CD14-positive monocyte (primary cell): ENCODE results near the gene PLD1. TPM values are rescaled to one million over a fixed set of nuclear protein-coding genes. Genes with fewer than 3 reads are reported as not detected.

ENCODE experiments used
- DNase-seq, 3 donors: peaks; one replicate each; pipeline ENCODE4 v3.0.0-alpha.2; 2011 to 2022
- H2AFZ ChIP-seq: 2 replicates; pipeline ENCODE4 v1.6.0; 2012; ENCODE audit warnings: mild to moderate bottlenecking, low read depth, low read length, inconsistent platforms; ENCODE audit not compliant: insufficient read depth, poor library complexity, severe bottlenecking
- H3K27ac ChIP-seq, 2 donors: 1 replicate in 1 of 2; 2 replicates in 1 of 2; pipeline ENCODE4 v1.5.1; 2012 to 2013; ENCODE audit warnings: low read length in 2 of 2, control low read depth in 1 of 2, inconsistent platforms in 1 of 2, low read depth in 1 of 2, mild to moderate bottlenecking in 1 of 2
- H3K27me3 ChIP-seq, 2 donors: one replicate each; pipeline versions ENCODE4 v1.6.0 to v1.6.1; 2011 to 2013; ENCODE audit warnings: low read length in 2 of 2; ENCODE audit not compliant: control insufficient read depth in 2 of 2, insufficient read depth in 2 of 2
- H3K36me3 ChIP-seq, 2 donors: replicated peaks in 1 of 2; 1 replicate in 1 of 2; 2 replicates in 1 of 2; pipeline versions ENCODE4 v1.5.1 to v1.6.1; 2012 to 2013; ENCODE audit warnings: low read length in 2 of 2, control low read depth in 1 of 2, inconsistent platforms in 1 of 2, mild to moderate bottlenecking in 1 of 2; ENCODE audit not compliant: insufficient read depth in 2 of 2, control insufficient read depth in 1 of 2
- H3K4me1 ChIP-seq, 2 donors: 1 replicate in 1 of 2; 2 replicates in 1 of 2; pipeline versions ENCODE4 v1.5.1 to v1.6.1; 2012 to 2013; ENCODE audit warnings: low read length in 2 of 2, control low read depth in 1 of 2, inconsistent platforms in 1 of 2, mild to moderate bottlenecking in 1 of 2, moderate library complexity in 1 of 2; ENCODE audit not compliant: insufficient read depth in 2 of 2, control insufficient read depth in 1 of 2
- H3K4me2 ChIP-seq: replicated peaks from 2 replicates; pipeline ENCODE3; 2012; ENCODE audit warnings: low read length, moderate library complexity, mild to moderate bottlenecking; ENCODE audit not compliant: poor library complexity, severe bottlenecking; ENCODE audit errors: extremely low read depth
- H3K4me3 ChIP-seq, 3 experiments: fragments of 200-600 bp in 1 of 3; sonication (generic) in 1 of 3; replicated peaks in 1 of 3; 1 replicate in 2 of 3; 2 replicates in 1 of 3; pipeline ENCODE4 v1.5.1; 2011 to 2013; ENCODE audit warnings: low read length in 3 of 3, mild to moderate bottlenecking in 3 of 3, control low read depth in 2 of 3, low read depth in 2 of 3, inconsistent platforms in 1 of 3, moderate library complexity in 1 of 3
- H3K79me2 ChIP-seq: 2 replicates; pipeline ENCODE4 v1.6.0; 2012; ENCODE audit warnings: mild to moderate bottlenecking, control low read depth, inconsistent platforms, low read length, moderate library complexity; ENCODE audit not compliant: insufficient read depth
- H3K9ac ChIP-seq: 2 replicates; pipeline ENCODE4 v1.6.0; 2017; ENCODE audit warnings: low read length, mild to moderate bottlenecking; ENCODE audit not compliant: insufficient read depth, poor library complexity, severe bottlenecking
- H3K9me3 ChIP-seq, 2 donors: replicated peaks in 1 of 2; 1 replicate in 1 of 2; 2 replicates in 1 of 2; pipeline versions ENCODE4 v1.5.1 to v1.6.1; 2012 to 2013; ENCODE audit warnings: low read length in 2 of 2, control low read depth in 1 of 2; ENCODE audit not compliant: control insufficient read depth in 1 of 2, insufficient read depth in 1 of 2
- H4K20me1 ChIP-seq: 2 replicates; pipeline ENCODE4 v1.6.0; 2012; ENCODE audit warnings: mild to moderate bottlenecking, low read length, control low read depth, moderate library complexity; ENCODE audit not compliant: insufficient read depth
- H3K27ac Mint-ChIP-seq, 7 donors: one replicate each; pipeline ENCODE4 v1.8.0; 2020; ENCODE audit warnings: mild to moderate bottlenecking in 7 of 7, mixed read lengths in 7 of 7, moderate library complexity in 6 of 7, inconsistent platforms in 2 of 7
- H3K27me3 Mint-ChIP-seq, 3 donors: one replicate each; pipeline ENCODE4 v1.8.0; 2021 to 2022; ENCODE audit warnings: low read depth in 3 of 3, mild to moderate bottlenecking in 3 of 3, mixed read lengths in 3 of 3, moderate library complexity in 3 of 3, inconsistent platforms in 1 of 3
- H3K36me3 Mint-ChIP-seq, 2 donors: one replicate each; pipeline ENCODE4 v1.8.0; 2020; ENCODE audit warnings: mixed read lengths in 2 of 2, inconsistent platforms in 1 of 2, mild to moderate bottlenecking in 1 of 2
- H3K4me1 Mint-ChIP-seq: one replicate; pipeline ENCODE4 v1.8.0; 2020; ENCODE audit warnings: mild to moderate bottlenecking, mixed read lengths
- H3K4me3 Mint-ChIP-seq, 2 donors: one replicate each; pipeline ENCODE4 v1.8.0; 2020; ENCODE audit warnings: mild to moderate bottlenecking in 2 of 2, mixed read lengths in 2 of 2, moderate library complexity in 1 of 2
- H3K9me3 Mint-ChIP-seq, 7 donors: one replicate each; pipeline ENCODE4 v1.8.0; 2020 to 2022; ENCODE audit warnings: mixed read lengths in 7 of 7, mild to moderate bottlenecking in 6 of 7, moderate library complexity in 6 of 7, inconsistent platforms in 2 of 7
- WGBS: methylation state at CpG from one replicate; pipeline ENCODE4 v1.1.5; 2013; ENCODE audit warnings: missing lambda C conversion rate; ENCODE audit not compliant: insufficient coverage; 5-methylcytosine and 5-hydroxymethylcytosine counted together
- intact Hi-C, 2 donors: fragments of 100-400 bp; cut with micrococcal nuclease; formaldehyde crosslinking; loops; one replicate each; pipeline versions ENCODE4 v1.15.0 to v1.15.1; 2023
- polyA plus RNA-seq, 3 donors: library from polyadenylated mRNA; depleted of rRNA in 1 of 3; unstranded in 2 of 3; stranded (reverse) in 1 of 3; fragments of 300-500 nt in 2 of 3; fragments of >200 nt in 1 of 3; fragmentation: Illumina TruSeq in 2 of 3; gene quantifications; 1 replicate in 2 of 3; 2 replicates in 1 of 3; pipeline ENCODE4 v1.2.3, GENCODE V29; 2012 to 2021
- TF ChIP-seq, protein P1 (sequence below): fragments of 200-600 bp; IDR thresholded peaks from one replicate; pipeline ENCODE4 v1.8.0; 2022; ENCODE audit warnings: antibody characterized with exemption, mild to moderate bottlenecking

The PLD1 gene
- polyA plus RNA-seq, 3 donors = 5.1 to 7.9 (median 5.8) TPM

DNA sequence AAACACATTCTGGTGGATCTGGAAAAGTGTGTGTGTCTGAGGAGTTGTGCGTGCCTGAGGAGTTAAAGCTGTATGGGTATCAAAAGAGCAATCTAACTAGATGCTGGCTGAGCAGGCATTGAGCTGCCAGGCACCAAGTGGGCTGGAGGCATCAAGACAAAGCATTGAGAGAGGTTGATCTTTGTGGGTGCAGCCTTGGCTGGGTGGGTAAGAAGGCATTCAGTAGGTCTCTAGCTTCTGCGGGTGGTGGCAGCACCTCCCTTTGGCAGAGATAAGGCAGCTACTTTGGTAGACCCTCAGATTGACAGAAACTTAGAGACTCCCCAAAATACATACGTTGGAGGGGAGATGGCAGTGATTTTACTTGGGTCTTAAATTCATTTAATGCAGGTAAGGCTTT lies 17.1 kb upstream of the PLD1 start:
- no peaks in the 10 kb centered on the region for H3K9me3 ChIP-seq
- TF ChIP-seq, protein P1, sequence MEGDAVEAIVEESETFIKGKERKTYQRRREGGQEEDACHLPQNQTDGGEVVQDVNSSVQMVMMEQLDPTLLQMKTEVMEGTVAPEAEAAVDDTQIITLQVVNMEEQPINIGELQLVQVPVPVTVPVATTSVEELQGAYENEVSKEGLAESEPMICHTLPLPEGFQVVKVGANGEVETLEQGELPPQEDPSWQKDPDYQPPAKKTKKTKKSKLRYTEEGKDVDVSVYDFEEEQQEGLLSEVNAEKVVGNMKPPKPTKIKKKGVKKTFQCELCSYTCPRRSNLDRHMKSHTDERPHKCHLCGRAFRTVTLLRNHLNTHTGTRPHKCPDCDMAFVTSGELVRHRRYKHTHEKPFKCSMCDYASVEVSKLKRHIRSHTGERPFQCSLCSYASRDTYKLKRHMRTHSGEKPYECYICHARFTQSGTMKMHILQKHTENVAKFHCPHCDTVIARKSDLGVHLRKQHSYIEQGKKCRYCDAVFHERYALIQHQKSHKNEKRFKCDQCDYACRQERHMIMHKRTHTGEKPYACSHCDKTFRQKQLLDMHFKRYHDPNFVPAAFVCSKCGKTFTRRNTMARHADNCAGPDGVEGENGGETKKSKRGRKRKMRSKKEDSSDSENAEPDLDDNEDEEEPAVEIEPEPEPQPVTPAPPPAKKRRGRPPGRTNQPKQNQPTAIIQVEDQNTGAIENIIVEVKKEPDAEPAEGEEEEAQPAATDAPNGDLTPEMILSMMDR = no peak
- no peak overlapping the region for H3K4me2 ChIP-seq
- no peak overlapping the region for H3K4me3 ChIP-seq
- H4K20me1 ChIP-seq = no peaks in the 10 kb centered on the region
- Mint-ChIP-seq H3K4me1 (peaks cover 62% of the 10 kb centered on the region), H3K27ac (peak overlapping the region in 5 of 7 donors; percentile 4 to 94 (median 37)), H3K27me3 (peaks cover 0 to 2% (median 0%) of the 10 kb centered on the region in 3 donors), H3K9me3 (no peaks in the 10 kb centered on the region), H3K4me3 (no peak overlapping the region), H3K36me3 (no peaks in the 10 kb centered on the region)
- H3K36me3 ChIP-seq = no peaks in the 10 kb centered on the region
- H3K27me3 ChIP-seq = no peaks in the 10 kb centered on the region
- peaks cover 51 to 56% of the 10 kb centered on the region in 2 donors for H3K4me1 ChIP-seq
- WGBS = 89% methylated on average over 1 of the region's 3 CpGs
- no peak overlapping the region for H3K9ac ChIP-seq
- H3K79me2 ChIP-seq = no peaks in the 10 kb centered on the region
- intact Hi-C loops = no loop called here
- DNase-seq = no peak
- H3K27ac ChIP-seq = no peak overlapping the region
- peak overlapping the region; percentile 60 for H2AFZ ChIP-seq

DNA sequence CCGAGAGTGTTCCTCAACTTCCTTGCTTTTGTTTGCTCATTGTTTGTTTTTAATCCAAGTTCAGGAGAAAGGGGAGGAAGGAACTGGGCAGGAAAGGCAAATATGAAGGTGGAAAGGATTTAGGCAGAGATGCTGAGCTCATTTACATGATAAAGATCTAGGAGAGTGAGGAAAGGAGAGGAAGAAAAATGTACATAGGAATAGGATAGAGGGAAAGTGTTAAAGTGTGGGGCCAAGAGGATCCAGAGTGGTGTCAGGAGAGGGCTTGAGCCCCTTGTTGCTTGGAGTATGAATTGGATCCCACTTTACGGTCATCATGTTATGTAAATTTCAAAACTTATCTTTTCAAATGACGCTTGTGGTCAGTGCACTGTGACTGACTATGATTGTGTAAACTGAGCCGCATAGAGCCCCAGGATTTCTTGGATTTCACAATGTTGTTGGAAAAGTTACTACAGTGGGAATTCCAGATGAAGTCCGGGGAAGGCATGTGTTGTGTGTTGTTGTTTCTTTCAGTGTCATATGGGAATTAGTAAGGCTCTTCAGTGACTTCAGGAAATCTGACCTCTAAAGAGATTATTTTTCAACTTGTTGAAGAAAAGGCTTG lies 15.0 kb upstream of the PLD1 start:
- Mint-ChIP-seq H3K27me3 (peaks cover 0 to 2% (median 0%) of the 10 kb centered on the region in 3 donors), H3K4me3 (no peak overlapping the region), H3K36me3 (no peaks in the 10 kb centered on the region), H3K27ac (peak overlapping the region in 6 of 7 donors; percentile 7 to 86 (median 62)), H3K9me3 (no peaks in the 10 kb centered on the region), H3K4me1 (peaks cover 64% of the 10 kb centered on the region)
- Histone ChIP-seq H3K4me2 (no peak overlapping the region), H3K4me3 (no peak overlapping the region), H4K20me1 (no peaks in the 10 kb centered on the region), H3K9me3 (no peaks in the 10 kb centered on the region), H3K9ac (no peak overlapping the region), H2AFZ (no peak overlapping the region), H3K36me3 (no peaks in the 10 kb centered on the region), H3K79me2 (no peaks in the 10 kb centered on the region), H3K27ac (no peak overlapping the region), H3K27me3 (no peaks in the 10 kb centered on the region), H3K4me1 (peaks cover 51 to 53% of the 10 kb centered on the region in 2 donors)
- intact Hi-C loops = no loop called here
- DNase-seq = peak; percentile 15 to 95 (median 65)
- TF ChIP-seq, protein P1 = no peak
- WGBS = 24% methylated on average over 4 of the region's 5 CpGs
